HFFc6 (cell line): ENCODE measurements around the gene MMP25. TPM values are rescaled to one million over a fixed set of nuclear protein-coding genes. Genes with fewer than 3 reads are reported as not detected.

Experiments used
- DNase-seq: peaks from one replicate; pipeline ENCODE4 v3.0.0-alpha.2; 2018
- H3K27ac Mint-ChIP-seq: 2 replicates; pipeline ENCODE4 v1.8.0; 2020; ENCODE audit warnings: mild to moderate bottlenecking, mixed read lengths
- H3K27me3 Mint-ChIP-seq: 2 replicates; pipeline ENCODE4 v1.8.0; 2021; ENCODE audit warnings: mild to moderate bottlenecking, moderate library complexity, mixed read lengths; ENCODE audit not compliant: insufficient read depth
- H3K36me3 Mint-ChIP-seq: 2 replicates; pipeline ENCODE4 v1.8.0; 2021; ENCODE audit warnings: low read depth, mixed read lengths
- H3K4me1 Mint-ChIP-seq: 2 replicates; pipeline ENCODE4 v1.8.0; 2020; ENCODE audit warnings: low read depth, mixed read lengths
- H3K4me3 Mint-ChIP-seq: 2 replicates; pipeline ENCODE4 v1.8.0; 2020; ENCODE audit warnings: mild to moderate bottlenecking, moderate library complexity, mixed read lengths
- H3K9me3 Mint-ChIP-seq: 2 replicates; pipeline ENCODE4 v1.8.0; 2020; ENCODE audit warnings: mild to moderate bottlenecking, mixed read lengths
- total RNA-seq, 6 experiments: library from RNA; stranded (reverse); fragmentation: NEBNext Ultra II Directional; extraction: Animal tissue kit (Norgen Biotek cat#: 25700); gene quantifications; 2 replicates in 1 of 6; 3 replicates in 5 of 6; pipeline ENCODE4 v1.2.3, GENCODE V29; 2021
- TF ChIP-seq, protein P1 (sequence below): fragments of 200-600 bp; sonication (generic); IDR thresholded peaks from 2 replicates; pipeline ENCODE4 v1.5.0; 2021; ENCODE audit warnings: antibody characterized with exemption, mild to moderate bottlenecking

MMP25 gene
- total RNA-seq, 6 experiments from 2014 or later: 0.05 to 0.17 (median 0.07) TPM; not detected in 3

GRCh38 chr16:3099395-3099731 lies 53.0 kb downstream of the MMP25 start:
- H3K36me3 Mint-ChIP-seq: no peaks in the 10 kb centered on the region
- H3K4me1 Mint-ChIP-seq: peaks cover 24% of the 10 kb centered on the region
- no peak overlapping the region for H3K27ac Mint-ChIP-seq
- no peak for DNase-seq
- H3K4me3 Mint-ChIP-seq: no peak overlapping the region
- no peaks in the 10 kb centered on the region for H3K9me3 Mint-ChIP-seq
- H3K27me3 Mint-ChIP-seq: peaks cover 18% of the 10 kb centered on the region
- TF ChIP-seq, protein P1, sequence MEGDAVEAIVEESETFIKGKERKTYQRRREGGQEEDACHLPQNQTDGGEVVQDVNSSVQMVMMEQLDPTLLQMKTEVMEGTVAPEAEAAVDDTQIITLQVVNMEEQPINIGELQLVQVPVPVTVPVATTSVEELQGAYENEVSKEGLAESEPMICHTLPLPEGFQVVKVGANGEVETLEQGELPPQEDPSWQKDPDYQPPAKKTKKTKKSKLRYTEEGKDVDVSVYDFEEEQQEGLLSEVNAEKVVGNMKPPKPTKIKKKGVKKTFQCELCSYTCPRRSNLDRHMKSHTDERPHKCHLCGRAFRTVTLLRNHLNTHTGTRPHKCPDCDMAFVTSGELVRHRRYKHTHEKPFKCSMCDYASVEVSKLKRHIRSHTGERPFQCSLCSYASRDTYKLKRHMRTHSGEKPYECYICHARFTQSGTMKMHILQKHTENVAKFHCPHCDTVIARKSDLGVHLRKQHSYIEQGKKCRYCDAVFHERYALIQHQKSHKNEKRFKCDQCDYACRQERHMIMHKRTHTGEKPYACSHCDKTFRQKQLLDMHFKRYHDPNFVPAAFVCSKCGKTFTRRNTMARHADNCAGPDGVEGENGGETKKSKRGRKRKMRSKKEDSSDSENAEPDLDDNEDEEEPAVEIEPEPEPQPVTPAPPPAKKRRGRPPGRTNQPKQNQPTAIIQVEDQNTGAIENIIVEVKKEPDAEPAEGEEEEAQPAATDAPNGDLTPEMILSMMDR: no peak

GRCh38 chr16:3099732-3100499 lies 53.6 kb downstream of the MMP25 start:
- Mint-ChIP-seq H3K9me3 (no peaks in the 10 kb centered on the region), H3K27ac (no peak overlapping the region), H3K36me3 (no peaks in the 10 kb centered on the region), H3K27me3 (peaks cover 18% of the 10 kb centered on the region), H3K4me1 (peaks cover 24% of the 10 kb centered on the region), H3K4me3 (peak overlapping the region; percentile 72)
- TF ChIP-seq, protein P1: no peak
- DNase-seq: peak; percentile 64

- DNase-seq: peak; percentile 9
- H3K27ac Mint-ChIP-seq: no peak overlapping the region
- H3K27me3 Mint-ChIP-seq: peaks cover 18% of the 10 kb centered on the region
- H3K4me3 Mint-ChIP-seq: peak overlapping the region; percentile 52; the same call in 1 of the 2 replicates
- peaks cover 30% of the 10 kb centered on the region for H3K4me1 Mint-ChIP-seq
- no peaks in the 10 kb centered on the region for H3K36me3 Mint-ChIP-seq
- TF ChIP-seq, protein P1: peak; percentile 82
- no peaks in the 10 kb centered on the region for H3K9me3 Mint-ChIP-seq
Observed at GRCh38 chr16:3101018-3101840, 54.9 kb downstream of the MMP25 start.

DNA sequence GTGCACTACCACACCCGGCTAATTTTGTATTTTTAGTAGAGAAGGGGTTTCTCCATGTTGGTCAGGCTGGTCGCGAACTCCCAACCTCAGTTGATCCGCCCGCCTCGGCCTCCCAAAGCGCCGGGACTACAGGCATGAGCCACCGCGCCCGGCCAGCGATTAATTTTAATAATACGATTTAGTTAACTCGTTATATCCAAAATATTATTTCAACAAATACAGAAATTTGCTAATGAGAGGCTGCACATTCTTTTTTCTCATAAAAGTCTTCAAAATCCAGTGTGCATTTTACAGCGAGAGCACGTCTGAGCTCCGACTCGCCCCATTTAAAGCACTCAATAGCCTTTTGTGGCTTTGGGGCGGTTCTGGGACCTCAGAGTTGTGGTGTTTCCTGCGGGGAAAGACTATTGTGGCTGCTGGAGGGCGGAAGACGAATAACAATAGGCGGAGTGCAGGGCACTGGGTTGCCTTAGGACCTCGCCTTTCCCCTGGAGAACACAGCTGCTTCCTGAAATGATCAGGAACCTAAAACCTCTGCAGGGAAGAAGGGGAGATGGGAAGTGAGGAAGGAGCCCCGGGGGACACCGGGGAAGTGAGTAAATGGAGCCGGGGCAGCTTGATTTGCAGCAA lies 55.6 kb downstream of the MMP25 start:
- no peak overlapping the region for H3K27ac Mint-ChIP-seq
- H3K4me1 Mint-ChIP-seq: peaks cover 30% of the 10 kb centered on the region
- no peaks in the 10 kb centered on the region for H3K9me3 Mint-ChIP-seq
- H3K36me3 Mint-ChIP-seq: no peaks in the 10 kb centered on the region
- no peak for DNase-seq
- peaks cover 18% of the 10 kb centered on the region for H3K27me3 Mint-ChIP-seq
- TF ChIP-seq, protein P1: no peak
- H3K4me3 Mint-ChIP-seq: peak overlapping the region; percentile 52; the same call in 1 of the 2 replicates

DNA sequence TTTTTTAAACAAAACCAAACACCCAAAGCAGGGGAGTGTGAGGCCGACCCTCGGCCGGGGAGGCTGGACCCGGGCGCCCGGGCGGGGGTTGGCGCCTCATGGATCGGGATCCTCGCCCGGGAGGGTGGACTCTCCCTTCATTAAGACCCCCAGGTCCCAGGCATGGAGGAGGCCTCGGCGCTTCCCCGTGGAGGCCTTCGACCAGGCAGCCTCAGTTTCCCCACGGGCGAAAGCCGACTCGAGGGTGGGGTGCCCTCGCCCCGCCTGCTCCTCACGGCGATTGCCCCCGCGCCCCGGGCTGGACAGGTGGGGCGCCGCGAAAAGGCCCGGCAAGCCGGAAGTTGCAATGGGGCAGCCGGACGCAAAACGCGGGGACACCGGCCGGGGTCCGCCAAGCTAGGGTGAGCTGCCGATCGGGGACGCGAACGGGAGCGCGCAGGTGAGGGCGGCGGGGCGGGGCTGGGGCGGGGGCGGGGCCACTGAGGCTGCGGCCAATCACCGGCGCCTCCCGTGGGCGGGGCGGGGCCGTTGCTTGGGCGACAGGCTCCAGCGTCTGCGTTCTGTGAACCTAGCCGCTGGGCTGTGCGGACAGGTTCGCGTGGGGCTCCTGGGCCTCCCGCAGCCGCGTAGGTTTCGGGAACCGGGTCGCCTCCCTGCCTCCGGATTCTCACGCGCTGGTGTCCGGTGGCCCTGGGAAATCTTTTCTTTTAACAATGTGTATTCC lies 60.0 kb downstream of the MMP25 start:
- Mint-ChIP-seq H3K4me1 (peaks cover 16% of the 10 kb centered on the region), H3K27me3 (no peaks in the 10 kb centered on the region), H3K27ac (peak overlapping the region; percentile 64; the same call in 1 of the 2 replicates), H3K4me3 (peak overlapping the region; percentile 93), H3K9me3 (no peaks in the 10 kb centered on the region), H3K36me3 (no peaks in the 10 kb centered on the region)
- peak; percentile 83 for DNase-seq
- TF ChIP-seq, protein P1: no peak
